HEK293 (cell line): ENCODE data around the gene GJB5.

Source experiments
- CTCF ChIA-PET: fragments of 350-600 bp; formaldehyde crosslinking; extraction: SDS; loops from one replicate; lab custom pipeline; 2021; ENCODE audit warnings: antibody characterized with exemption; lab: Yijun Ruan, JAX
- POLR2A ChIA-PET: fragments of 300-600 bp; formaldehyde crosslinking; extraction: SDS; loops from one replicate; lab custom pipeline; 2020; ENCODE audit warnings: antibody characterized with exemption, inconsistent platforms; lab: Yijun Ruan, JAX
- H3K27ac ChIP-seq: fragments of 200-500 bp; sonication (Bioruptor generic); 2 replicates; pipeline ENCODE4 v1.5.1; 2014; ENCODE audit warnings: low read depth, low read length, control low read depth, inconsistent platforms; ENCODE audit errors: extremely low read depth
- H3K36me3 ChIP-seq, 2 experiments: fragments of 200-500 bp in 1 of 2; sonication (Bioruptor generic) in 1 of 2; 1 replicate in 1 of 2; 2 replicates in 1 of 2; pipeline ENCODE4 v1.5.1; 2014 to 2017; ENCODE audit warnings: inconsistent platforms in 2 of 2, low read length in 2 of 2; ENCODE audit not compliant: control insufficient read depth in 2 of 2, insufficient read depth in 1 of 2
- H3K4me1 ChIP-seq: fragments of 200-500 bp; sonication (Bioruptor generic); 2 replicates; pipeline ENCODE4 v1.5.1; 2014; ENCODE audit warnings: mild to moderate bottlenecking, low read length, inconsistent platforms; ENCODE audit not compliant: control insufficient read depth, insufficient read depth
- H3K4me3 ChIP-seq: 2 replicates; pipeline ENCODE4 v1.5.1; 2011; ENCODE audit warnings: low read depth, mild to moderate bottlenecking, control low read depth, low read length, moderate library complexity
- H3K9me3 ChIP-seq: fragments of 200-500 bp; sonication (Bioruptor generic); 2 replicates; pipeline ENCODE4 v1.5.1; 2014; ENCODE audit warnings: low read depth, low read length, inconsistent platforms; ENCODE audit not compliant: control insufficient read depth, insufficient read depth
- HOXD13 ChIP-seq: sonication (generic); formaldehyde crosslinking; IDR thresholded peaks from 2 replicates; pipeline ENCODE4 v1.8.0; 2022; ENCODE audit warnings: missing genetic modification reagents, borderline replicate concordance
- KLF10 ChIP-seq: fragments of 450-650 bp; IDR thresholded peaks from 2 replicates; pipeline ENCODE4 v1.5.1; 2018; ENCODE audit warnings: missing biosample characterization, mild to moderate bottlenecking, missing genetic modification characterization
- KLF16 ChIP-seq: fragments of 450-650 bp; formaldehyde crosslinking; IDR thresholded peaks from 2 replicates; pipeline ENCODE4 v1.5.1; 2017; ENCODE audit warnings: missing biosample characterization, missing genetic modification characterization
- KLF8 ChIP-seq: fragments of 450-650 bp; formaldehyde crosslinking; IDR thresholded peaks from 2 replicates; pipeline ENCODE4 v1.5.1; 2016; ENCODE audit warnings: missing biosample characterization, missing genetic modification characterization
- MYNN ChIP-seq: fragments of 450-650 bp; formaldehyde crosslinking; IDR thresholded peaks from 2 replicates; pipeline ENCODE4 v1.5.1; 2016; ENCODE audit warnings: missing biosample characterization, missing genetic modification characterization, borderline replicate concordance
- PATZ1 ChIP-seq: fragments of 450-650 bp; formaldehyde crosslinking; IDR thresholded peaks from 2 replicates; pipeline ENCODE4 v1.5.1; 2016; ENCODE audit warnings: missing biosample characterization, missing genetic modification characterization
- PBX3 ChIP-seq: sonication (generic); formaldehyde crosslinking; IDR thresholded peaks from 2 replicates; pipeline ENCODE4 v1.8.1; 2022; ENCODE audit warnings: mild to moderate bottlenecking, moderate library complexity, missing genetic modification reagents
- SETDB1 ChIP-seq: IDR thresholded peaks from one replicate; pipeline ENCODE4 v1.6.1; 2017; ENCODE audit warnings: mild to moderate bottlenecking, low read length, moderate library complexity, mixed read lengths; ENCODE audit not compliant: insufficient read length
- SP2 ChIP-seq: fragments of 450-650 bp; formaldehyde crosslinking; IDR thresholded peaks from 2 replicates; pipeline ENCODE4 v1.5.1; 2016; ENCODE audit warnings: missing biosample characterization, missing genetic modification characterization
- SP7 ChIP-seq: fragments of 450-650 bp; formaldehyde crosslinking; IDR thresholded peaks from 2 replicates; pipeline ENCODE4 v1.5.1; 2016; ENCODE audit warnings: missing biosample characterization, missing genetic modification characterization
- ZBTB10 ChIP-seq: fragments of 450-650 bp; formaldehyde crosslinking; IDR thresholded peaks from 2 replicates; pipeline ENCODE4 v1.5.1; 2016; ENCODE audit warnings: missing biosample characterization, missing genetic modification characterization
- ZIC2 ChIP-seq: fragments of 450-650 bp; formaldehyde crosslinking; IDR thresholded peaks from 2 replicates; pipeline ENCODE4 v1.5.1; 2016; ENCODE audit warnings: missing biosample characterization, missing genetic modification characterization
- ZNF10 ChIP-seq: fragments of 450-650 bp; formaldehyde crosslinking; IDR thresholded peaks from 2 replicates; pipeline ENCODE4 v1.5.1; 2017; ENCODE audit warnings: missing biosample characterization, missing genetic modification characterization
- ZNF112 ChIP-seq: fragments of 450-650 bp; formaldehyde crosslinking; IDR thresholded peaks from 2 replicates; pipeline ENCODE4 v1.5.0; 2017; ENCODE audit warnings: missing biosample characterization, missing genetic modification characterization
- ZNF2 ChIP-seq: fragments of 450-650 bp; formaldehyde crosslinking; IDR thresholded peaks from 2 replicates; pipeline ENCODE4 v1.5.1; 2016; ENCODE audit warnings: missing biosample characterization, missing genetic modification characterization
- ZNF221 ChIP-seq: fragments of 450-650 bp; formaldehyde crosslinking; IDR thresholded peaks from 2 replicates; pipeline ENCODE4 v1.5.1; 2017; ENCODE audit warnings: missing biosample characterization, missing genetic modification characterization, borderline replicate concordance
- ZNF223 ChIP-seq: fragments of 450-650 bp; formaldehyde crosslinking; IDR thresholded peaks from 2 replicates; pipeline ENCODE4 v1.5.1; 2016; ENCODE audit warnings: missing biosample characterization, missing genetic modification characterization
- ZNF274 ChIP-seq, 2 experiments: fragments of 200-500 bp in 1 of 2; fragments of 450-650 bp in 1 of 2; sonication (Bioruptor generic) in 1 of 2; formaldehyde crosslinking in 1 of 2; IDR thresholded peaks; 2 replicates each; pipeline versions ENCODE4 v1.5.1 to v1.6.1; 2014 to 2016; ENCODE audit warnings: borderline replicate concordance in 1 of 2, inconsistent platforms in 1 of 2, low read length in 1 of 2, missing biosample characterization in 1 of 2, missing genetic modification characterization in 1 of 2
- ZNF362 ChIP-seq: fragments of 450-650 bp; formaldehyde crosslinking; IDR thresholded peaks from 2 replicates; pipeline ENCODE4 v1.5.1; 2016; ENCODE audit warnings: missing biosample characterization, missing genetic modification characterization
- ZNF37A ChIP-seq: fragments of 450-650 bp; IDR thresholded peaks from 2 replicates; pipeline ENCODE4 v1.5.1; 2018; ENCODE audit warnings: missing biosample characterization, missing genetic modification characterization
- ZNF518A ChIP-seq: fragments of 450-650 bp; formaldehyde crosslinking; conservative IDR thresholded peaks from 2 replicates; pipeline ENCODE4 v1.5.1; 2016; ENCODE audit warnings: low read depth, missing biosample characterization, missing genetic modification characterization
- ZNF544 ChIP-seq: fragments of 450-650 bp; formaldehyde crosslinking; IDR thresholded peaks from 2 replicates; pipeline ENCODE4 v1.5.0; 2017; ENCODE audit warnings: missing biosample characterization, missing genetic modification characterization
- ZNF548 ChIP-seq: fragments of 450-650 bp; formaldehyde crosslinking; IDR thresholded peaks from 2 replicates; pipeline ENCODE4 v1.5.1; 2016; ENCODE audit warnings: missing biosample characterization, missing genetic modification characterization
- ZNF560 ChIP-seq: fragments of 450-650 bp; formaldehyde crosslinking; IDR thresholded peaks from 2 replicates; pipeline ENCODE4 v1.5.1; 2017; ENCODE audit warnings: missing biosample characterization, missing genetic modification characterization, borderline replicate concordance
- ZNF610 ChIP-seq: fragments of 450-650 bp; formaldehyde crosslinking; IDR thresholded peaks from 2 replicates; pipeline ENCODE4 v1.5.1; 2016; ENCODE audit warnings: missing biosample characterization, missing genetic modification characterization, borderline replicate concordance
- ZNF747 ChIP-seq: fragments of 450-650 bp; formaldehyde crosslinking; IDR thresholded peaks from 2 replicates; pipeline ENCODE4 v1.5.1; 2016; ENCODE audit warnings: missing biosample characterization, missing genetic modification characterization

The GJB5 gene

GRCh38 chr1:34779962-34780361, 25.1 kb downstream of the GJB5 start:
- ChIA-PET POLR2A (no interaction called here), CTCF (interaction anchor here (0.9 to 1.7 kb wide), 3 partner anchors 9 to 72 kb away, joined by 3 to 6 read pairs (median 3); no protein-coding TSS in a partner anchor)

GRCh38 chr1:34780528-34780927, 25.7 kb downstream of the GJB5 start:
- Histone ChIP-seq H3K27ac (no peak overlapping the region), H3K36me3 (no peaks in the 10 kb centered on the region), H3K9me3 (no peaks in the 10 kb centered on the region), H3K4me1 (no peaks in the 10 kb centered on the region), H3K4me3 (no peak overlapping the region)
- ChIA-PET CTCF (interaction anchor here (0.7 to 1.7 kb wide), 3 partner anchors 8 to 671 kb away, joined by 3 to 6 read pairs (median 3); no protein-coding TSS in a partner anchor), POLR2A (no interaction called here)
- no peak for TF ChIP-seq ZNF518A
- TF ChIP-seq ZNF560, result no peak
- TF ChIP-seq ZBTB10, result no peak
- TF ChIP-seq ZNF274 (IDR thresholded peaks at IDR 0.05; ENCODE audit: low read length), result no peak
- no peak for TF ChIP-seq ZNF274 (tag by site-specific recombination; IDR thresholded peaks at IDR 0.05; ENCODE audit: borderline replicate concordance)
- no peak for TF ChIP-seq ZNF2 (tag by site-specific recombination)
- no peak for TF ChIP-seq ZNF112 (tag by site-specific recombination)
- TF ChIP-seq KLF10, result no peak
- TF ChIP-seq ZNF747, result no peak
- TF ChIP-seq ZNF37A (tag by site-specific recombination), result no peak
- no peak for TF ChIP-seq MYNN (tag by site-specific recombination)
- TF ChIP-seq ZIC2, result no peak

More at GRCh38 chr1:34779962-34780361, 25.1 kb downstream of the GJB5 start:
- TF ChIP-seq KLF8 (tag by site-specific recombination) (no peak), ZNF544 (tag by site-specific recombination) (no peak), KLF16 (no peak), SETDB1 (no peak), SP2 (tag by site-specific recombination) (no peak), SP7 (tag by site-specific recombination) (no peak), ZNF223 (tag by site-specific recombination) (no peak), ZNF610 (no peak), PATZ1 (tag by site-specific recombination) (no peak), ZNF221 (tag by site-specific recombination) (no peak), ZNF362 (tag by site-specific recombination) (no peak), ZNF548 (no peak), ZNF10 (tag by site-specific recombination) (no peak), PBX3 (no peak), HOXD13 (CRISPR knock-in tag) (no peak)
- no peaks in the 10 kb centered on the region for H3K4me1 ChIP-seq
- H3K27ac ChIP-seq, result no peak overlapping the region
- no peaks in the 10 kb centered on the region for H3K9me3 ChIP-seq
- H3K4me3 ChIP-seq, result no peak overlapping the region
- H3K36me3 ChIP-seq, result no peaks in the 10 kb centered on the region
